HCT116 (cell line): Measurements from ENCODE around the gene DLG4. TPM values are rescaled to one million over a fixed set of nuclear protein-coding genes. Genes with fewer than 3 reads are reported as not detected.

Experiments used
- ATAC-seq: fragments of 200-7000 bp; cut with Tn5 transposase; 2 replicates; pipeline ENCODE4 v1.9.1; 2020; ENCODE audit warnings: mild to moderate bottlenecking, moderate library complexity
- BruUV-seq: library from RNA; stranded (reverse); fragments of 400-500 nt; replicated peaks from 2 replicates; lab custom pipeline; 2021; lab: Mats Ljungman, UMichigan
- CTCF ChIA-PET: fragments of 300-600 bp; sonication (Branson Sonifier 250); formaldehyde crosslinking; loops from one replicate; lab custom pipeline; 2021; ENCODE audit warnings: antibody characterized with exemption; lab: Charles Lee
- POLR2A ChIA-PET: fragments of 300-600, 350-600 bp; sonication (Branson Sonifier 250); formaldehyde crosslinking; loops from one replicate; lab custom pipeline; 2021; ENCODE audit warnings: antibody characterized with exemption; lab: Charles Lee
- RAD21 ChIA-PET, 2 experiments: fragments of 300-600 bp; sonication (Branson Sonifier 250); formaldehyde crosslinking; loops; one replicate each; lab custom pipeline; 2023; ENCODE audit warnings: low total read pairs in 2 of 2; ENCODE audit not compliant: uncharacterized antibody in 2 of 2, unreplicated experiment in 2 of 2, low non-redundant PET in 1 of 2; lab: Charles Lee
- DNase-seq: peaks from one replicate; pipeline ENCODE4 v3.0.0-alpha.2; 2010; ENCODE audit warnings: low read depth, low spot score
- H2AFZ ChIP-seq: fragments of 200-600 bp; shearing (Covaris generic), sonication (generic); 2 replicates; pipeline ENCODE4 v1.6.1; 2017; ENCODE audit warnings: low read depth, mixed run types, mixed read lengths, antibody characterized with exemption, low read length; ENCODE audit not compliant: poor library complexity, severe bottlenecking
- H3K27ac ChIP-seq: 2 replicates; pipeline ENCODE4 v1.5.1; 2012; ENCODE audit warnings: low read depth, low read length
- H3K27me3 ChIP-seq: fragments of 200-600 bp; sonication (generic); 2 replicates; pipeline ENCODE4 v1.6.1; 2016; ENCODE audit warnings: mixed run types, low read length, mixed read lengths; ENCODE audit not compliant: insufficient read depth
- H3K36me3 ChIP-seq, 2 experiments: fragments of 200-500 bp in 1 of 2; fragments of 200-600 bp in 1 of 2; sonication (Bioruptor generic) in 1 of 2; sonication (generic) in 1 of 2; 2 replicates each; pipeline versions ENCODE4 v1.5.1 to v1.6.1; 2014 to 2016; ENCODE audit warnings: low read length in 2 of 2, inconsistent platforms in 1 of 2, mixed read lengths in 1 of 2, mixed run types in 1 of 2; ENCODE audit not compliant: insufficient read depth in 2 of 2, control insufficient read depth in 1 of 2
- H3K4me1 ChIP-seq, 2 experiments: fragments of 200-600 bp in 1 of 2; sonication (generic) in 1 of 2; 2 replicates each; pipeline versions ENCODE4 v1.5.1 to v1.6.1; 2012 to 2017; ENCODE audit warnings: low read length in 2 of 2, inconsistent platforms in 1 of 2, mild to moderate bottlenecking in 1 of 2, mixed read lengths in 1 of 2, mixed run types in 1 of 2, moderate library complexity in 1 of 2; ENCODE audit not compliant: insufficient read depth in 2 of 2, control insufficient read depth in 1 of 2
- H3K4me2 ChIP-seq: fragments of 200-600 bp; sonication (generic); 2 replicates; pipeline ENCODE4 v1.6.1; 2017; ENCODE audit warnings: mixed run types, low read length, mixed read lengths
- H3K4me3 ChIP-seq, 2 experiments: fragments of 200-600 bp in 1 of 2; sonication (generic) in 1 of 2; replicated peaks in 1 of 2; 2 replicates each; pipeline ENCODE4 v1.5.1; 2011 to 2016; ENCODE audit warnings: low read length in 2 of 2, control low read depth in 1 of 2, low read depth in 1 of 2, mild to moderate bottlenecking in 1 of 2, mixed read lengths in 1 of 2, mixed run types in 1 of 2
- H3K79me2 ChIP-seq: fragments of 200-600 bp; sonication (generic); 2 replicates; pipeline ENCODE4 v1.6.1; 2017; ENCODE audit warnings: mild to moderate bottlenecking, mixed run types, low read length, moderate library complexity, mixed read lengths; ENCODE audit not compliant: insufficient read depth
- H3K9ac ChIP-seq: fragments of 200-600 bp; sonication (generic); 2 replicates; pipeline ENCODE4 v1.6.1; 2016; ENCODE audit warnings: low read length, mixed read lengths
- H3K9me2 ChIP-seq: fragments of 200-600 bp; sonication (generic), shearing (Covaris generic); 2 replicates; pipeline ENCODE4 v1.6.1; 2017; ENCODE audit warnings: mixed run types, mild to moderate bottlenecking, moderate library complexity; ENCODE audit not compliant: insufficient read depth
- H3K9me3 ChIP-seq, 2 experiments: fragments of 200-500 bp in 1 of 2; fragments of 200-600 bp in 1 of 2; sonication (Bioruptor generic) in 1 of 2; sonication (generic) in 1 of 2; 2 replicates each; pipeline ENCODE4 v1.6.1; 2014 to 2017; ENCODE audit warnings: low read length in 2 of 2, mixed read lengths in 2 of 2, inconsistent platforms in 1 of 2, low read depth in 1 of 2, mild to moderate bottlenecking in 1 of 2, mixed run types in 1 of 2, moderate library complexity in 1 of 2; ENCODE audit not compliant: control insufficient read depth in 1 of 2, insufficient read depth in 1 of 2
- H4K20me1 ChIP-seq: fragments of 200-600 bp; sonication (generic), shearing (Covaris generic); 2 replicates; pipeline ENCODE4 v1.6.1; 2017; ENCODE audit warnings: mixed run types, mild to moderate bottlenecking, moderate library complexity; ENCODE audit not compliant: insufficient read depth
- ELF1 ChIP-seq: IDR thresholded peaks from 2 replicates; pipeline ENCODE4 v1.6.1; 2012; ENCODE audit warnings: low read depth, borderline replicate concordance
- EZH2phosphoT487 ChIP-seq: fragments of 200-600 bp; IDR thresholded peaks from 2 replicates; pipeline ENCODE4 v1.6.1; 2018; ENCODE audit warnings: antibody characterized with exemption, borderline replicate concordance
- FOSL1 ChIP-seq: IDR thresholded peaks from 2 replicates; pipeline ENCODE4 v1.6.1; 2012; ENCODE audit warnings: low read depth
- JUND ChIP-seq: IDR thresholded peaks from 2 replicates; pipeline ENCODE4 v1.6.1; 2012
- POLR2A ChIP-seq: IDR thresholded peaks from 2 replicates; pipeline ENCODE4 v1.7.0; 2011; ENCODE audit warnings: borderline replicate concordance; ENCODE audit not compliant: insufficient read depth, insufficient read length; ENCODE audit errors: extremely low read depth
- POLR2AphosphoS5 ChIP-seq: IDR thresholded peaks from 2 replicates; pipeline ENCODE4 v1.6.1; 2011; ENCODE audit warnings: mild to moderate bottlenecking, low read depth, low read length, moderate library complexity
- RAD21 ChIP-seq: IDR thresholded peaks from 2 replicates; pipeline ENCODE4 v1.6.1; 2012; ENCODE audit warnings: low read depth, mild to moderate bottlenecking
- SIN3A ChIP-seq: IDR thresholded peaks from 2 replicates; pipeline ENCODE4 v1.6.1; 2012; ENCODE audit warnings: low read depth
- SP1 ChIP-seq: IDR thresholded peaks from 2 replicates; pipeline ENCODE4 v1.6.1; 2012; ENCODE audit warnings: low read depth
- SRF ChIP-seq: IDR thresholded peaks from 2 replicates; pipeline ENCODE4 v1.6.1; 2012; ENCODE audit warnings: low read depth
- TCF7L2 ChIP-seq: IDR thresholded peaks from 2 replicates; pipeline ENCODE4 v1.7.0; 2011; ENCODE audit warnings: borderline replicate concordance, inconsistent platforms; ENCODE audit not compliant: insufficient read depth, insufficient read length; ENCODE audit errors: extremely low read depth
- ZBTB33 ChIP-seq: IDR thresholded peaks from 2 replicates; pipeline ENCODE4 v1.6.1; 2011; ENCODE audit warnings: mild to moderate bottlenecking, low read length, moderate library complexity; ENCODE audit not compliant: insufficient replicate concordance; ENCODE audit errors: extremely low read depth
- ZFX ChIP-seq: fragments of 450-650 bp; IDR thresholded peaks from 2 replicates; pipeline ENCODE4 v1.6.1; 2017
- ZNF274 ChIP-seq: fragments of 200-500 bp; sonication (Bioruptor generic); IDR thresholded peaks from 2 replicates; pipeline ENCODE4 v1.6.1; 2014; ENCODE audit warnings: mild to moderate bottlenecking, low read depth, low read length, inconsistent platforms
- intact Hi-C: fragments of 100-400 bp; cut with micrococcal nuclease; formaldehyde crosslinking; loops from 2 replicates; pipeline ENCODE4 v1.10.0; 2022
- total RNA-seq: library from RNA; stranded (reverse); gene quantifications from one replicate; pipeline ENCODE4 v1.2.1, GENCODE V29; 2021; ENCODE audit not compliant: unreplicated experiment
- TF ChIP-seq, protein P1 (sequence below): IDR thresholded peaks from 2 replicates; pipeline ENCODE4 v1.6.1; 2012

DLG4 gene
- total RNA-seq, 1 experiment from 2014 or later: 15.0 TPM

DNA sequence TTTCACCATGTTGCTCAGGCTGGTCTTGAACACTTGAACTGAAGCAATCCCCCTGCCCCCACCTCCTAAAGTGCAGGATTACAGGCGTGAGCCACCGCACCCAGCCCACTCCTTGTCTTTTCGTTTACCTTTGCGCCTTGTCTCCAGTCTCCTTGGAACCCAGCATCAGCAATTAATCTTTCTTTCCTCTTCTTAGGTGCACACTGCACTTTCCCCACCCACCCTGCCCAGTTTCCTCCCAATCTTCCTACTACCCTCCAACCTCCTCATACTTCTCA, 44.1 kb upstream of the DLG4 start (continued):
- TF ChIP-seq TCF7L2 (no peak), SRF (no peak), ZBTB33 (no peak), FOSL1 (no peak), RAD21 (no peak)

GRCh38 chr17:7262935-7263800, 43.5 kb upstream of the DLG4 start:
- TSS peak; percentile 70 for BruUV-seq

More at GRCh38 chr17:7262935-7263800, 43.5 kb upstream of the DLG4 start:
- Histone ChIP-seq H2AFZ (no peak overlapping the region), H3K27me3 (no peaks in the 10 kb centered on the region), H3K4me3 (peak overlapping the region; percentile 98 to 99), H3K36me3 (peaks cover 9 to 21% of the 10 kb centered on the region in 2 experiments), H3K79me2 (peaks cover 41% of the 10 kb centered on the region), H3K27ac (peak overlapping the region; percentile 94), H3K4me1 (peaks cover 42 to 72% of the 10 kb centered on the region in 2 experiments), H4K20me1 (peaks cover 5% of the 10 kb centered on the region; the same call in 1 of the 2 replicates), H3K9me2 (no peaks in the 10 kb centered on the region), H3K9ac (peak overlapping the region; percentile 99), H3K9me3 (no peaks in the 10 kb centered on the region), H3K4me2 (peak overlapping the region; percentile 90)
- intact Hi-C loops: loop anchor here (1.0 to 10.0 kb wide), 4 partner anchors 11 to 172 kb away; partner anchors contain the start of genes ELP5, FGF11, SLC2A4 and TMEM102
- ChIA-PET CTCF (interaction anchor here (1.6 to 1.8 kb wide), 2 partner anchors 33 to 42 kb away, joined by 3 to 6 read pairs; no protein-coding TSS in a partner anchor), POLR2A (interaction anchor here (0.7 to 1.6 kb wide), 4 partner anchors 9 to 227 kb away, joined by 3 to 6 read pairs (median 3); partner anchors contain the start of gene SLC2A4), RAD21 (interaction anchor here in 1 of 2 experiments (0.9 kb wide), 1 partner anchor 34 kb away, joined by 3 read pairs; no protein-coding TSS in a partner anchor)
- peak; percentile 79 for DNase-seq
- peak; percentile 56 for ATAC-seq
- TF ChIP-seq SP1 (peak; percentile 76), POLR2A (peak; percentile 35), ELF1 (no peak), ZNF274 (no peak), JUND (no peak), ZBTB33 (no peak), SRF (no peak), RAD21 (no peak), POLR2AphosphoS5 (peak; percentile 77), ZFX (no peak), EZH2phosphoT487 (no peak), SIN3A (peak; percentile 25; the same call in 1 of the 2 replicates)
- TF ChIP-seq, protein P1, sequence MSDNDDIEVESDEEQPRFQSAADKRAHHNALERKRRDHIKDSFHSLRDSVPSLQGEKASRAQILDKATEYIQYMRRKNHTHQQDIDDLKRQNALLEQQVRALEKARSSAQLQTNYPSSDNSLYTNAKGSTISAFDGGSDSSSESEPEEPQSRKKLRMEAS: peak; percentile 47; the same call in 1 of the 2 replicates
